ENCODE data around the gene FZR1. TPM values are rescaled to one million over a fixed set of nuclear protein-coding genes. Genes with fewer than 3 reads are reported as not detected.

FZR1 gene
- total RNA-seq, 1 experiment from 2014 or later, result 51.4 TPM

- Histone ChIP-seq H2BK5ac (ENCODE audit: insufficient read length, low read length) (no peak overlapping the region), H3K56ac (ENCODE audit: insufficient read length, low read depth, low read length) (no peak overlapping the region), H2AFZ (ENCODE audit: low read length) (no peak overlapping the region), H4K8ac (replicated peaks; ENCODE audit: insufficient read length, low read depth, low read length) (no peak overlapping the region), H2BK12ac (ENCODE audit: insufficient read length, low read depth, low read length) (no peak overlapping the region), H3K27ac (ENCODE audit: insufficient read length, low read depth, low read length) (no peak overlapping the region), H2AK5ac (ENCODE audit: insufficient read length, low read length) (no peak overlapping the region), H2BK15ac (ENCODE audit: low read depth, low read length) (no peak overlapping the region), H3T11ph (ENCODE audit: low read length) (no peak overlapping the region), H3K9ac (ENCODE audit: extremely low read depth, insufficient read length, low read length) (no peak overlapping the region), H4K20me1 (ENCODE audit: control insufficient read depth, insufficient read depth, insufficient read length) (no peaks in the 10 kb centered on the region), H3K79me2 (ENCODE audit: insufficient read depth, low read length) (no peaks in the 10 kb centered on the region), H3K4ac (ENCODE audit: low read depth, low read length) (no peak overlapping the region), H3K23me2 (ENCODE audit: insufficient read length, low read depth, low read length, poor library complexity, severe bottlenecking) (peaks cover 2% of the 10 kb centered on the region), H3K27me3 (ENCODE audit: insufficient read depth, low read length) (peaks cover 20% of the 10 kb centered on the region), H3K23ac (ENCODE audit: insufficient read length, low read depth, low read length) (no peak overlapping the region), H3K14ac (ENCODE audit: insufficient read depth, low read length) (no peak overlapping the region), H3K18ac (ENCODE audit: insufficient read length, low read depth, low read length) (no peak overlapping the region), H4K5ac (ENCODE audit: insufficient read length, low read depth, low read length) (no peak overlapping the region), H3K4me2 (ENCODE audit: insufficient read depth, insufficient read length, low read length) (peak overlapping the region; percentile 14), H3K9me3 (ENCODE audit: control insufficient read depth, low read depth, low read length) (no peaks in the 10 kb centered on the region), H3K4me1 (ENCODE audit: insufficient read depth, low read length) (no peaks in the 10 kb centered on the region; the same call in 1 of the 2 replicates), H2BK20ac (ENCODE audit: low read depth, low read length, poor library complexity, severe bottlenecking) (no peak overlapping the region), H3K79me1 (ENCODE audit: insufficient read depth, low read depth, low read length, poor library complexity, severe bottlenecking) (no peaks in the 10 kb centered on the region), H4K91ac (ENCODE audit: insufficient read length, low read depth, low read length) (no peak overlapping the region), H2BK120ac (ENCODE audit: low read depth, low read length, poor library complexity, severe bottlenecking) (no peak overlapping the region)
- no peak overlapping the region for H3K27ac Mint-ChIP-seq
- H3K9me3 Mint-ChIP-seq, result peaks cover 9 to 12% of the 10 kb centered on the region in 2 experiments
- H3K27me3 Mint-ChIP-seq (ENCODE audit: low read depth), result peaks cover 94% of the 10 kb centered on the region
- H3K36me3 Mint-ChIP-seq (ENCODE audit: insufficient read depth in 1 of 3, low read depth in 3 of 3), result peaks cover 0 to 4% (median 0%) of the 10 kb centered on the region in 3 experiments; a peak in 2 of 7 replicates
- no CpG with 5 or more reads among the region's 57 CpGs for WGBS (ENCODE audit: extremely low coverage, insufficient read length, low lambda C conversion rate)
- peak overlapping the region; percentile 32 to 79; a peak in 4 of 5 replicates for H3K4me3 Mint-ChIP-seq
- TF ChIP-seq CTCF (conservative IDR thresholded peaks at IDR 0.05), result peak; percentile 51
- peaks cover 10 to 22% of the 10 kb centered on the region in 2 experiments for H3K4me1 Mint-ChIP-seq
- DNase-seq, result no peak
These were observed 42.2 kb upstream of the FZR1 start for GRCh38 chr19:3463714-3464586.

Measured in H9 (cell line).